Retinal pigment epithelial cell (primary cell): ENCODE measurements around the gene C16orf95.

Experiments used
- DNase-seq: peaks from one replicate; pipeline ENCODE4 v3.0.0-alpha.2; 2010; ENCODE audit warnings: low read depth
- H3K4me3 ChIP-seq: 2 replicates; pipeline ENCODE4 v1.5.1; 2011; ENCODE audit warnings: mild to moderate bottlenecking, low read length, control low read depth, moderate library complexity
- CTCF ChIP-seq: conservative IDR thresholded peaks from 2 replicates; pipeline ENCODE4 v1.5.1; 2011; ENCODE audit warnings: low read depth, low read length, control low read depth, inconsistent platforms

C16orf95 gene

GRCh38 chr16:87311387-87311786, 5.8 kb downstream of the C16orf95 start:
- no peak for TF ChIP-seq CTCF
- no peak for DNase-seq
- H3K4me3 ChIP-seq, result no peak overlapping the region

GRCh38 chr16:87310610-87311009, 6.6 kb downstream of the C16orf95 start:
- no peak overlapping the region for H3K4me3 ChIP-seq
- no peak for DNase-seq
- TF ChIP-seq CTCF, result no peak

- TF ChIP-seq CTCF, result no peak
- H3K4me3 ChIP-seq, result no peak overlapping the region
- DNase-seq, result no peak
These were observed 7.3 kb downstream of the C16orf95 start for GRCh38 chr16:87309620-87310525.

- DNase-seq, result no peak
- no peak for TF ChIP-seq CTCF
- no peak overlapping the region for H3K4me3 ChIP-seq
These were observed 8.4 kb downstream of the C16orf95 start for GRCh38 chr16:87308826-87309225.

- DNase-seq, result no peak
- no peak for TF ChIP-seq CTCF
- no peak overlapping the region for H3K4me3 ChIP-seq
These were observed 10.7 kb downstream of the C16orf95 start for GRCh38 chr16:87306516-87306915.

- no peak for TF ChIP-seq CTCF
- no peak overlapping the region for H3K4me3 ChIP-seq
- no peak for DNase-seq
These were observed 11.4 kb downstream of the C16orf95 start for GRCh38 chr16:87305505-87306391.
